ENCODE measurements around the gene OR10Z1. TPM values are rescaled to one million over a fixed set of nuclear protein-coding genes. Genes with fewer than 3 reads are reported as not detected.

The OR10Z1 gene
- total and polyA plus RNA-seq, 9 of the 15 experiments (the other 6 are each of a cell fraction or from before 2014, with no cell fraction given) = 0.01 to 0.94 (median 0.35) TPM; not detected in 5

DNA sequence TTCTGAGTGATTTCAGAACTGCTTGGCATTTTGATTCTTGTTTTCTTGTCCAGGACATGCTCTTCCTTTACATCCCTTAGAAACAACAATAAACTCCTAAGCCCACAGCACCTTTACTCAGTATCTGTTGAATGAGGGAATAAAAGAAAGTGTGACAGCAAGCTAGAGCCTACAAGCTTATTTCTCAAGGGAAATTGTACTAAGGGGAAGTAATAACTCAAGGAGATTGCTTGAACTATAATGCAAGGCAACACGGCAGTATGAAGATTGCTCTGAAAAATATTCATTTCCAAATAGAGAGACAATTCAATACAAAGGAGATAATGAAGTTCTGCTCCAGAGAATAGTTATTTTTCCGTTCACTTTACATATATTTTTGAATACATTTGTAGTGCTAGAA is 41.2 kb upstream of the OR10Z1 start:
- no peaks in the 10 kb centered on the region for H3K4me1 ChIP-seq (replicated peaks in 1 of 2; ENCODE audit: control insufficient read depth in 2 of 2, insufficient read depth in 2 of 2, low read length in 2 of 2)
- intact Hi-C loops (cut with micrococcal nuclease) (no loop called here), in situ Hi-C loops (cut with MboI) (no loop called here)
- CTCF ChIA-PET (ENCODE audit: low intra/inter-chr PET ratio) = no interaction called here
- H3K4me2 ChIP-seq (ENCODE audit: insufficient read depth, low read length) = no peak overlapping the region
- H3K79me2 ChIP-seq (ENCODE audit: control insufficient read depth, insufficient read depth, low read length) = no peaks in the 10 kb centered on the region
- ATAC-seq (no peak), FAIRE-seq (no peak), DNase-seq (ENCODE audit: extremely low read depth in 1 of 4, low spot score in 3 of 4) (no peak)
- H3K9me3 ChIP-seq (replicated peaks; ENCODE audit: control insufficient read depth, insufficient read depth, low read depth, low read length) = no peaks in the 10 kb centered on the region
- POLR2A ChIA-PET = no interaction called here
- no TSS peak for BruUV-seq (replicated peaks)
- no peak overlapping the region for H3K4me3 ChIP-seq
- H3K9ac ChIP-seq (ENCODE audit: insufficient read depth in 1 of 2, low read depth in 2 of 2, low read length in 2 of 2) = no peak overlapping the region
- no peak for TF ChIP-seq POLR3G (IDR thresholded peaks at IDR 0.05; ENCODE audit: extremely low read depth, insufficient read length, insufficient replicate concordance)
- TF ChIP-seq KDM1A (IDR thresholded peaks at IDR 0.05) = no peak
- TF ChIP-seq, protein P1, sequence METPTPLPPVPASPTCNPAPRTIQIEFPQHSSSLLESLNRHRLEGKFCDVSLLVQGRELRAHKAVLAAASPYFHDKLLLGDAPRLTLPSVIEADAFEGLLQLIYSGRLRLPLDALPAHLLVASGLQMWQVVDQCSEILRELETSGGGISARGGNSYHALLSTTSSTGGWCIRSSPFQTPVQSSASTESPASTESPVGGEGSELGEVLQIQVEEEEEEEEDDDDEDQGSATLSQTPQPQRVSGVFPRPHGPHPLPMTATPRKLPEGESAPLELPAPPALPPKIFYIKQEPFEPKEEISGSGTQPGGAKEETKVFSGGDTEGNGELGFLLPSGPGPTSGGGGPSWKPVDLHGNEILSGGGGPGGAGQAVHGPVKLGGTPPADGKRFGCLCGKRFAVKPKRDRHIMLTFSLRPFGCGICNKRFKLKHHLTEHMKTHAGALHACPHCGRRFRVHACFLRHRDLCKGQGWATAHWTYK (CRISPR knock-in tag; IDR thresholded peaks at IDR 0.05) = no peak
- TF ChIP-seq, protein P2, sequence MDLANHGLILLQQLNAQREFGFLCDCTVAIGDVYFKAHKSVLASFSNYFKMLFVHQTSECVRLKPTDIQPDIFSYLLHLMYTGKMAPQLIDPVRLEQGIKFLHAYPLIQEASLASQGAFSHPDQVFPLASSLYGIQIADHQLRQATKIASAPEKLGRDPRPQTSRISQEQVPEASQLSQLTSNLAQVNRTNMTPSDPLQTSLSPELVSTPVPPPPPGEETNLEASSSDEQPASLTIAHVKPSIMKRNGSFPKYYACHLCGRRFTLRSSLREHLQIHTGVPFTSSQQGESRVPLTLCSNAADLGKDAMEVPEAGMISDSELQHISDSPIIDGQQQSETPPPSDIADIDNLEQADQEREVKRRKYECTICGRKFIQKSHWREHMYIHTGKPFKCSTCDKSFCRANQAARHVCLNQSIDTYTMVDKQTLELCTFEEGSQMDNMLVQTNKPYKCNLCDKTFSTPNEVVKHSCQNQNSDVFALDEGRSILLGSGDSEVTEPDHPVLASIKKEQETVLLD (IDR thresholded peaks at IDR 0.05) = no peak
- TF ChIP-seq ZNF445 (CRISPR knock-in tag; IDR thresholded peaks at IDR 0.05; ENCODE audit: low read depth) = no peak
- TF ChIP-seq CREBBP (IDR thresholded peaks at IDR 0.05; ENCODE audit: low read depth, low read length) = no peak
- TF ChIP-seq HNRNPLL (IDR thresholded peaks at IDR 0.05; ENCODE audit: low read depth, low read length, poor library complexity, severe bottlenecking) = no peak
- no peak for TF ChIP-seq ZNF184 (CRISPR knock-in tag; IDR thresholded peaks at IDR 0.05)
- no peak for TF ChIP-seq WHSC1 (IDR thresholded peaks at IDR 0.05; ENCODE audit: low read length)
- no peak for TF ChIP-seq NFYB (IDR thresholded peaks at IDR 0.05; ENCODE audit: extremely low read depth, insufficient read length)
- TF ChIP-seq PTRF (tag; IDR thresholded peaks at IDR 0.05) = no peak
- TF ChIP-seq, protein P3, sequence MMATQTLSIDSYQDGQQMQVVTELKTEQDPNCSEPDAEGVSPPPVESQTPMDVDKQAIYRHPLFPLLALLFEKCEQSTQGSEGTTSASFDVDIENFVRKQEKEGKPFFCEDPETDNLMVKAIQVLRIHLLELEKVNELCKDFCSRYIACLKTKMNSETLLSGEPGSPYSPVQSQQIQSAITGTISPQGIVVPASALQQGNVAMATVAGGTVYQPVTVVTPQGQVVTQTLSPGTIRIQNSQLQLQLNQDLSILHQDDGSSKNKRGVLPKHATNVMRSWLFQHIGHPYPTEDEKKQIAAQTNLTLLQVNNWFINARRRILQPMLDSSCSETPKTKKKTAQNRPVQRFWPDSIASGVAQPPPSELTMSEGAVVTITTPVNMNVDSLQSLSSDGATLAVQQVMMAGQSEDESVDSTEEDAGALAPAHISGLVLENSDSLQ (IDR thresholded peaks at IDR 0.05) = no peak
- TF ChIP-seq, protein P4, sequence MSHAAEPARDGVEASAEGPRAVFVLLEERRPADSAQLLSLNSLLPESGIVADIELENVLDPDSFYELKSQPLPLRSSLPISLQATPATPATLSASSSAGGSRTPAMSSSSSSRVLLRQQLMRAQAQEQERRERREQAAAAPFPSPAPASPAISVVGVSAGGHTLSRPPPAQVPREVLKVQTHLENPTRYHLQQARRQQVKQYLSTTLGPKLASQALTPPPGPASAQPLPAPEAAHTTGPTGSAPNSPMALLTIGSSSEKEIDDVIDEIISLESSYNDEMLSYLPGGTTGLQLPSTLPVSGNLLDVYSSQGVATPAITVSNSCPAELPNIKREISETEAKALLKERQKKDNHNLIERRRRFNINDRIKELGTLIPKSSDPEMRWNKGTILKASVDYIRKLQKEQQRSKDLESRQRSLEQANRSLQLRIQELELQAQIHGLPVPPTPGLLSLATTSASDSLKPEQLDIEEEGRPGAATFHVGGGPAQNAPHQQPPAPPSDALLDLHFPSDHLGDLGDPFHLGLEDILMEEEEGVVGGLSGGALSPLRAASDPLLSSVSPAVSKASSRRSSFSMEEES (CRISPR knock-in tag; IDR thresholded peaks at IDR 0.05) = no peak
- H2AFZ ChIP-seq (ENCODE audit: low read depth, low read length) = no peak overlapping the region
- H4K20me1 ChIP-seq (replicated peaks; ENCODE audit: control insufficient read depth, insufficient read depth, low read length) = no peaks in the 10 kb centered on the region
- no peaks in the 10 kb centered on the region for H3K36me3 ChIP-seq (ENCODE audit: control insufficient read depth, insufficient read depth, low read length)
- no peak overlapping the region for H3K27ac ChIP-seq (ENCODE audit: extremely low read depth, low read depth, low read length)
- no peaks in the 10 kb centered on the region for H3K9me1 ChIP-seq (ENCODE audit: control insufficient read depth, insufficient read depth, low read length)
- WGBS (ENCODE audit: insufficient coverage, low coverage, missing lambda C conversion rate) = 0% methylated on average over 2 of the region's 2 CpGs
- no peaks in the 10 kb centered on the region; a peak in 1 of 5 replicates for H3K27me3 ChIP-seq (ENCODE audit: control insufficient read depth in 2 of 2, insufficient read depth in 2 of 2, low read length in 2 of 2)

Data from K562 (cell line).